IPS DF 4.7 (cell line): Measurements from ENCODE around the gene AP2M1.

Experiments used
- DNase-seq: peaks from one replicate; pipeline ENCODE4 v3.0.0-alpha.2; 2013; ENCODE audit warnings: low spot score; ENCODE audit errors: extremely low read depth

AP2M1 gene

DNA sequence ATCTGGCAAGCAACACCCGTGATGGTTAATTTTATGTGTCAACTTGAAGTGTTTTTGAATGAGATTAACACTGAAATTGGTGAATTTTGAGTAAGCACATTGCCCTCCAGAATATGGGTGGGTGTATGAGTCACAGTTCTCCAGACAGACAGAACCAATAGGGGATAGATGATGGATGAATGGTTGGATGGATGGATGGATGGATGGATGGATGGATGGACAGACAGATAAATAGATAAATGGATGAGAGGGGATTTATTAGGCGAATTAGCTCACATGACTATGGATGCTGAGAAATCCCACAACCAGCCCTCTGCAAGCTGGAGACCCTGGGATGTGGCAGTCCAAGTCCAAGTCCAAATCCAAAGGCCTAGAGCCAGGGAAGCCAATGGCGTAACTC is 49.3 kb downstream of the AP2M1 start:
- no peak for DNase-seq

DNA sequence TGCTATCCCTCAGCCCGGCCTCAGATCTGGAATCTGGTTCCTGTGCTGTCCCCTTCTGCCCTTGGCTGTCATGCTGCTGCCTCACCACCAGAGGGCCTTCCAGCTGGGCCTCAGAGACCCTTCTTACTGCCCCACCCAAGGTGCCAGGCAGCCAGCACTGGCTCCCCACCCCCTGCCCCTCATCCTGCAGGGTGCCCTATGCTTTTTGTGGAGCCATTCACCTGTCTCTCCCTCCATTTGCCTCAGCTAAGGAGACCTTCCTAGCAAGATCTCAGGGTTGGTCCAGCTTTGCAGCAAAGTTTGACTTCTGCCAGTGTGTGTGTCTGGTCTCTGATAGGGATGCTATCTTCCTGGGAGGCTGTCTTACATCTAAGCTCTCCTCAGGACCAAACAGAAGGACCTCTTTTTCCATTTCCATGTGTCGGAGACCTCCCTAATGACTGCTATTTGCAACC is 52.9 kb downstream of the AP2M1 start:
- DNase-seq = no peak

DNA sequence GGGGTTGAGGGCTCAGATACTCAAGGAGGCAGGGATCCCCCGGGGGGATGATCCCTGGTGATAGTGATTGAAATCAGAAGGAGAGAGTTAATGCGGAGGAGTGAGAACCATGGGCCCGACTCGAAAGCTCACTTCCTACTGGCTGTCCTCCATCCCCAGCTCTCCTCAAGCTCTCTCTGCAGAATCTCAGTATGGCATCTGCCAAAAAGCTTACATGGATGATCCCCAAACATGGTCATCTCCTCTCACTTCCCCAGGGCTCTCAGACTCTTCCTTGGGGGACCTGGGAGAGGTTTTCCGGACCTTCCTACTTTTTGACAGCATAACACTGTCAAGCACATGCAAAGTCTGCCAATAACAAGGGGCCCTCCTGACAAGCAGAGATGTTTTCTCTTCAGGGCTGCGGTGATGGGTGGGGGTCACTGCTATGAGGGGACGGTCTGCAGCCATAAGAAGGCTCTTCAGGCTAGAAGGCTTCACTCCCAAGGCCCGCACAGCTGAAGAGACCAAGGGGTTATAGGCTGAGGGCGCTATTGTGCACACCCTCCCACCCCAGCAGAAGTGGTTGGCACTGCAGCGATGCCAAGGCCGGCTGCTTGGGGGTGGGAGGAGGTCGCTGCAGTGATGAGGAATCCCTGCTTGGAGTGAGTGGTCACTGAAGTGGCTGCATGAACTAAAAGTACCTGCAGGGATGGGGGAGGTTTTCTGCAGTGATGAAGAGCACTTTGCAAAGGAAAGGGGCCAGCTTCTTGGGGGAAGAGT is 53.9 kb downstream of the AP2M1 start:
- DNase-seq = no peak

DNA sequence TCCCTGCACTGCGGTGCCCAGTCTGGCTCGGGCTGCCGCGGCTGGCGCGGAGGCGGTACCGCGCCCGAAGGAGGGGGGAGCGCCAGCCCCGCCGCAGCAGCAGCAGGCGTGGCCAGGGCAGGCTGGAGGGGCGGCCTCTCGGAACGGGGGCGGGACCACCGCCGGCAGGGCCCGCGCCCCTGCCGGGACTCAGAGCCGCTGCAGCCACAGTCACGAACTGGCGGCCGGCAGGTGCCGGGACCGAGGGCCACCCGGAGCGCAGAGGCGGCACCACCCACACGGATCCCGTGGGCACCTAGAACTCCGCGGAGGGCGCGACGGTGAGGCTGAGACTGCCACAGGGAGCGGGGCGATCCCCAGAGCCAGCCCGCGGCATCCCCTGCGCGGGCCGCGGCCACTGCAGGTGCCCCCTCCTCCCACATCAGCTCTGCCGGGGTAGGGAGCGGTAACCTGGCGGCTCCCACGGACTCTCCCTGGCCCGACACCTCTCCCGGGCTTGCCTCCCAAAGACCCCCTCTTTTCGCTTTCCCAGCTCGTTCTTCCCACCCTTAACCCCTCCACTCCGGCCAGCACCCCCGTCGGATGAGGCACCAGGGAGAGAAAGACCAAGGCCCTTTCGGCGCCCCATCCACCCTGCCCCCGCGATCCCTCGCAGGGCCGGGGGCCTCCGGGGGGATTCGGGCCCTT is 54.9 kb downstream of the AP2M1 start, which contains the start of gene VWA5B2:
TSS of gene VWA5B2 (plus strand) at position 192 of the 687 bp plus-strand sequence. CDS start 944 bp downstream, outside the sequence.
- no peak for DNase-seq

DNA sequence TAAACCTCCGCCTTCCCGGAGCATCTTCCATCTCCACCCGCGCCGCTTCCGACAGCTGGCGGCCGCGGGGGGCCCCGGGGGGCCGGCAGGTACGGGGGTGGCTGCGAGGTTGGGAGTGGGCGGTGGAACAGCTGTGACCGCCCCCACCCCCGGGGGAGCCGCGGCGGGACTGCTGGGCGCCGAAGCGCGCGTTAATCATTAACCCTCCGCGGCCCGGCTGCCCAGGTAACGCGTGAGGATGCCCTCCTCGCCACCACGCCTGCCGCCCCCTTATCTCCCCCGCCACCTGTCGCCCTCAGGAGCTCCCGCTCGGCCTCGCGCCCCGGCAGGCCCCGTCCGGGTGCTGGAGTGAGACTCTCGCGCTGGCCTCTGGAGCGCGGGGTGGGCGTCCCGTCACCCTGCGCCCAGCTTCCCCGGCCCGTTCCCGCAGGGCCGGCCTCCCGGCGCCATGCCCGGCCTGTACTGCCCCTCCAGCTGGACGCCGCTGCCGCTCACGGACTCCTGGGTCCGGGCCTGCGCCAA is 55.5 kb downstream of the AP2M1 start:
- DNase-seq = no peak

DNA sequence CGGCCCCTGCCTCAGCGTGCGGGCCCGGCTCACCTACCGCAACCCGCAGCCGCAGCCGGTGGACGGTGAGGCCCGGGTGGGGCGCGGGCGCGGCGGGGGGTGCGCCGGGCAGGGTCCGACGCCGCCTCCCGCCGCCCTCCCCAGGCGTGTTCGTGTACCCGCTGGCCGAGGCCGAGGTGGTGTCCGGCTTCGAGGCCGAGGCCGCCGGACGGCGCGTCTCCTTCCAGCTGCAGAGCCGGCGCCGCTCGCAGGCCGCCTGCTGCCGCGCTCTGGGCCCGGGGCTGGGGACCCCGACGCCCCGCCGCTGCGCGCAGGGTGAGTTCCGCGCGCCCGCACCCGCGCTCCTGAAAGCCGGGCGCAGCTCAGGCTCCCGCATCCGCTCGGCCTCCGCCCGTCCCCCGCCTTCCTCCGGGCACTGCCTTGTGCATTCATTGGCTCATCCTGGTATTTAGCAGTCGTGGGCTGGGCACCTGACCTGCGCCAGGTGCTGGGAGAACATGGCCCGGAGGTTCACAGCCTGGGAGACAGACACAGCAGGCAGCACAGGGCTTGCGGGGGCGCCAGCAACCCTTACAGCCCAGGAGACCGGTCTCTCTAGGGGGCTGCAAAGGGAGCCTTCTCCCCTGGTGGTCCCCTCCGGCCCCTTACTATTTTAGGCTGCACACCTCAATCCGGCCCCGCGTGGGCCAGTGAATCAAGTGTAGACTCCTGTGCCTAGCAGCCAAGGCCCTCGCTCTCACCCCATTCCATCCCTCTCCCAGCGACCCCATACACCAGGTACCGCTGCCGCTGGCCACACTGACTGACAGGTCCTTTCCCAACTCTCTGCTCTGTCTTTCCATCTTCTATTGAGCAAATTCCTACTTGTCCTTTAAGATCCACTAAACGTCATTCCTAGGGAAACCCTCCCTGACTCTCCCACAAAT is 56.2 kb downstream of the AP2M1 start:
- DNase-seq = no peak

DNA sequence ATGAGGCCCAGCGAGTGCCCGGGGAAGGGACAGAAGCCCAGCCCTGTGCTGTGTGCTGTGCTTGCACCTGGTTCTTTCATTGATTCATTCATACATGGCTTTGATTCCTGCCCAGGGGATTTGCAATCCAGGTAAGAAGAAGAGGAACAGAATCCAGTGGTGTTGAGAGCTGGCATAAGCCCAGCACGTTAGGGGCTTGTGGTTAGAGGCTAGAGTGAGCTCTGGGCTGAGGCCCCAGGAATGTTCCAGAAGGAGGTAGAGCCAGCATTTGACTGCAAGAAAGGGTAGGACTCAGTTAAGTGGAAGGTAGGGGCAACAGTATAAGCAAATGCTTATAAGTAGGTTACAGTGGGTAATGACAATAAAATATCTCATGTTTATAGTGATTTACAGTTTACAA is 57.0 kb downstream of the AP2M1 start:
- DNase-seq = no peak

DNA sequence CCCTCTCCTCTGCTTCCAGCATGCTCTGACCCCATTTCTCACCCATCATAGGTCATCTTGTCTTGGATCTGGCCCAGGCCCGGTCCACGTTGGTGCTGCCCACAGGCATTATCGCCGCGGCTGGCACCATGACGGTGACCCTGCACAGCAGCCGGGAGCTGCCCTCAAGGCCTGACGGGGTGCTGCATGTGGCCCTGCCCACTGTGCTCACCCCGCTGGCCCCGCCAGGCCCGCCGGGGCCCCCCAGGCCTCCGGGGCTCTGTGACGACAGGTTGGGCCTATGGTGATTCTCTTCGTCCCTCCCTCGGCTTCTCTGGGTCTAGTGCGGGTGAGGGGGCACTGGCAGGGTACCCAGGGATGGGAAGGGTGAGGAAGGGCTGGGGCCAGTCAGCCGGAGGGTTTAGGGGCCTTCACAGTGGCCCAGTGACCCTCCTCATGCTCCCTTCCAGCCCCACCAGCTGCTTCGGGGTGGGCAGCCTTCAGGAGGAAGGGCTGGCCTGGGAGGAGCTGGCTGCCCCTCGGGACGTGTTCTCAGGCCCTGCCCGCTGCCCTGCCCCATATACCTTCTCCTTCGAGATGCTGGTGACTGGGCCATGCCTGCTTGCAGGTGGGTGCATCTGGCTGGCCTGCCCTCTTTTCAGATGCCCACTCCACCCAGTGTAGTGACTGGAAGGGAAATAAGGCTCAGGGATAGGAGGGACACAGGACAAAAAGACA is 58.6 kb downstream of the AP2M1 start:
- DNase-seq = no peak
